H1 (cell line): ENCODE data around the gene DCPS.

Source experiments
- CEBPB ChIP-seq: IDR thresholded peaks from 2 replicates; pipeline ENCODE4 v1.6.1; 2012; ENCODE audit warnings: low read depth, low read length
- EGR1 ChIP-seq: IDR thresholded peaks from 2 replicates; pipeline ENCODE4 v1.6.1; 2011; ENCODE audit warnings: low read depth, low read length, borderline replicate concordance
- EZH2 ChIP-seq: fragments of 200-600 bp; sonication (generic); IDR thresholded peaks from 2 replicates; pipeline ENCODE4 v1.7.1; 2012; ENCODE audit warnings: low read depth, mild to moderate bottlenecking, moderate library complexity, low read length, inconsistent platforms; ENCODE audit not compliant: severe bottlenecking
- GABPA ChIP-seq: IDR thresholded peaks from 2 replicates; pipeline ENCODE4 v1.6.1; 2011; ENCODE audit warnings: mild to moderate bottlenecking, low read length, moderate library complexity, borderline replicate concordance; ENCODE audit not compliant: insufficient read depth
- KDM1A ChIP-seq: fragments of 200-600, 300-600 bp; sonication (generic); IDR thresholded peaks from 2 replicates; pipeline ENCODE4 v1.7.1; 2016; ENCODE audit warnings: mild to moderate bottlenecking, low read length, borderline replicate concordance
- MAFK ChIP-seq: IDR thresholded peaks from 2 replicates; pipeline ENCODE4 v1.6.1; 2012; ENCODE audit warnings: low read depth, mild to moderate bottlenecking, improper control_type of control experiment, low read length
- POLR2A ChIP-seq, 2 experiments: IDR thresholded peaks; 1 replicate in 1 of 2; 2 replicates in 1 of 2; pipeline ENCODE4 v1.6.1; 2011; ENCODE audit warnings: low read depth in 2 of 2, low read length in 2 of 2, mild to moderate bottlenecking in 2 of 2; ENCODE audit errors: control extremely low read depth in 1 of 2
- POU5F1 ChIP-seq: IDR thresholded peaks from 2 replicates; pipeline ENCODE4 v1.6.1; 2011; ENCODE audit warnings: low read depth, mild to moderate bottlenecking, low read length, moderate library complexity
- RBBP5 ChIP-seq: IDR thresholded peaks from 2 replicates; pipeline ENCODE4 v1.7.1; 2012; ENCODE audit warnings: low read depth, mild to moderate bottlenecking, inconsistent platforms, low read length, moderate library complexity, borderline replicate concordance
- TAF1 ChIP-seq: IDR thresholded peaks from 2 replicates; pipeline ENCODE4 v1.6.1; 2011; ENCODE audit warnings: mild to moderate bottlenecking, low read depth, low read length
- TF ChIP-seq, protein P1 (sequence below), 3 experiments: IDR thresholded peaks; 1 replicate in 2 of 3; 2 replicates in 1 of 3; pipeline versions ENCODE4 v1.5.1 to v1.6.1; 2011; ENCODE audit warnings: low read length in 3 of 3, mild to moderate bottlenecking in 3 of 3, inconsistent platforms in 2 of 3, low read depth in 1 of 3, moderate library complexity in 1 of 3; ENCODE audit not compliant: insufficient read depth in 1 of 3; ENCODE audit errors: control extremely low read depth in 1 of 3
- TF ChIP-seq, protein P2 (sequence below): IDR thresholded peaks from 2 replicates; pipeline ENCODE4 v1.6.1; 2012; ENCODE audit warnings: inconsistent platforms

DNA sequence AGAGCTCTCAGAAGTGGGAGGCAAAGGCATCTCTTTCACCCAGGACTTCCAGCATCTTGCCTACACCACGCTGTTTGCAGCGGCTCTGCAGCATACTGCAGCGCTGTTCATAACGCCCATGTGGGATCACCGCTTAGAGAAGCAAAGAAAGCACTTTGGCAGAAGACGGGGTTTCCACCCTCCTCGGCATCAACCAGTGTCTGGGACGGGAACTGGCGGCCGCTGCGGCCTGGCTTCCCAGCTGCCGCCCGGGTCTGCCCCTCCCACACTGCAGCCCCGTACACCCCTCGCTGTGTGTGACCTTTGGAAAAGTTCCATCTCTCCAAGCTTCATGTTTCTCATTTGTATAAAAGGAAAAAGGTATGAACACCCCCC, 21.5 kb upstream of the DCPS start:
- no peak for TF ChIP-seq RBBP5
- TF ChIP-seq, protein P1, sequence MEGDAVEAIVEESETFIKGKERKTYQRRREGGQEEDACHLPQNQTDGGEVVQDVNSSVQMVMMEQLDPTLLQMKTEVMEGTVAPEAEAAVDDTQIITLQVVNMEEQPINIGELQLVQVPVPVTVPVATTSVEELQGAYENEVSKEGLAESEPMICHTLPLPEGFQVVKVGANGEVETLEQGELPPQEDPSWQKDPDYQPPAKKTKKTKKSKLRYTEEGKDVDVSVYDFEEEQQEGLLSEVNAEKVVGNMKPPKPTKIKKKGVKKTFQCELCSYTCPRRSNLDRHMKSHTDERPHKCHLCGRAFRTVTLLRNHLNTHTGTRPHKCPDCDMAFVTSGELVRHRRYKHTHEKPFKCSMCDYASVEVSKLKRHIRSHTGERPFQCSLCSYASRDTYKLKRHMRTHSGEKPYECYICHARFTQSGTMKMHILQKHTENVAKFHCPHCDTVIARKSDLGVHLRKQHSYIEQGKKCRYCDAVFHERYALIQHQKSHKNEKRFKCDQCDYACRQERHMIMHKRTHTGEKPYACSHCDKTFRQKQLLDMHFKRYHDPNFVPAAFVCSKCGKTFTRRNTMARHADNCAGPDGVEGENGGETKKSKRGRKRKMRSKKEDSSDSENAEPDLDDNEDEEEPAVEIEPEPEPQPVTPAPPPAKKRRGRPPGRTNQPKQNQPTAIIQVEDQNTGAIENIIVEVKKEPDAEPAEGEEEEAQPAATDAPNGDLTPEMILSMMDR (IDR thresholded peaks at IDR 0.05; ENCODE audit: control extremely low read depth in 1 of 3, insufficient read depth in 1 of 3, low read depth in 1 of 3, low read length in 3 of 3) = no peak
- no peak for TF ChIP-seq EZH2
- no peak for TF ChIP-seq CEBPB
- TF ChIP-seq, protein P2, sequence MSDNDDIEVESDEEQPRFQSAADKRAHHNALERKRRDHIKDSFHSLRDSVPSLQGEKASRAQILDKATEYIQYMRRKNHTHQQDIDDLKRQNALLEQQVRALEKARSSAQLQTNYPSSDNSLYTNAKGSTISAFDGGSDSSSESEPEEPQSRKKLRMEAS = 0 out of 2 replicates have a peak, but pooled peaks have one; percentile 28
- no peak for TF ChIP-seq MAFK
- TF ChIP-seq POLR2A (IDR thresholded peaks at IDR 0.05; ENCODE audit: control extremely low read depth in 1 of 2, low read depth in 2 of 2, low read length in 2 of 2) = no peak
- no peak for TF ChIP-seq POU5F1
- TF ChIP-seq KDM1A = no peak
- TF ChIP-seq TAF1 = peak; percentile 21; the same call in 1 of the 2 replicates
- TF ChIP-seq EGR1 = no peak
- TF ChIP-seq GABPA = no peak
